GM10847 (cell line): Measurements from ENCODE around the gene ATP11A.

Source experiments
- POLR2A ChIP-seq: IDR thresholded peaks from 2 replicates; pipeline ENCODE4 v1.6.1; 2011; ENCODE audit not compliant: insufficient read length; ENCODE audit errors: extremely low read depth

ATP11A gene

DNA sequence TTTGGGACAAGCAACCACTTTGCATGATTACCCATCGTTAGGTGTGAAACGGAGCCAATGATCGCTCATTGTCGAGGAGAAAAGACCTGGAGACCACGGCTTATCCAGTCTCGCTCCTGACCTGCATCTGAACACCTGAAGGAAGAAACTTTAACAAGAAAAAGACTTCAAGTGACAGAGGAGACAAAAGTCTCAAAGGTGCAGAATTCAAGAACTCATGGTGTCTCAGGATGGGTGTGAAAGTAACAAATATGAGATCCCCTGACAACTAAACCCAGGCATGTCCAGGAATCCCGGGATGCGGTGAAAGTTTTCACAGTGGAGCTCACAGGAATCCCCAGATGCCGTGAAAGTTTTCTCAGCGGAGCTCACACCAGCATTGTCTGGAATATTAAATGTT is 6.3 kb upstream of the ATP11A start:
- no peak for TF ChIP-seq POLR2A

DNA sequence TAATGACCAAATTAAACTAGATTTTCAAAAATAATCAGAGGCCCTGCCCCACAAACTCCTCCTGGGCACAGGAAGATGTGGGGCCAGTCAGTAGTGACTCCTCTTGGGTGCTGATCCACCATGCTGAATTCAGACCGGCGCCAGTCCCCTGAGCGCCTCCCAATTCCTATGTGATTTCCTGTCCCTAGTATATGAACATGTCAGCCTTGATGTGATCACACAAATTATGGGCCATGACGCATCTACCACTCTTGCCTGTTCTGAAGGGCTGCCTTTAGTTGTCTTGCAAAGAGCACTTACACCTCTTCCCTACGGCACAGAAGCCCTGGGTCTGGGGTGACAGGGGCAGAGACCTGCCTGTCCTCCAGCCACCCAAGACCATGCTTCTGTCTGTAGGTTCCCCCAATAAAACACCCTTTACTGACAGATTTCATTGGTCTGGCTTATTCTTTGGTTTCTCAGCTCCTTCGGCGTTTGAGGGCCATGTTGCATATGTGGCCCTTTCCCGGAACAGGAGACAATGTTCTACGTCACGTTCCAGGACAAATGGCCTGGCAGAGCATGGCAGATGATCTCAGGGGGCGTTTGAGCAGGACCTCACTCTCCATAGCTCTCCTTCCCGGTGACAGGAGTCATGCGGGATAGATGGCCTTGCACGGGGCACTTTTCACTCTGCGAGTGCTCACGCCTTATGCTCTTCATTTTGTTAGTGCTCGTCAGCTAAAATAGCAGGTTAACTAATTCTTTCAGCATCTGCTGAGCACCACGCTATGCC is 5.6 kb upstream of the ATP11A start:
- no peak for TF ChIP-seq POLR2A

GRCh38 chr13:112685896-112686295 is 3.9 kb upstream of the ATP11A start:
- no peak for TF ChIP-seq POLR2A

- no peak for TF ChIP-seq POLR2A
These were observed 3.5 kb upstream of the ATP11A start for GRCh38 chr13:112686364-112686763.

DNA sequence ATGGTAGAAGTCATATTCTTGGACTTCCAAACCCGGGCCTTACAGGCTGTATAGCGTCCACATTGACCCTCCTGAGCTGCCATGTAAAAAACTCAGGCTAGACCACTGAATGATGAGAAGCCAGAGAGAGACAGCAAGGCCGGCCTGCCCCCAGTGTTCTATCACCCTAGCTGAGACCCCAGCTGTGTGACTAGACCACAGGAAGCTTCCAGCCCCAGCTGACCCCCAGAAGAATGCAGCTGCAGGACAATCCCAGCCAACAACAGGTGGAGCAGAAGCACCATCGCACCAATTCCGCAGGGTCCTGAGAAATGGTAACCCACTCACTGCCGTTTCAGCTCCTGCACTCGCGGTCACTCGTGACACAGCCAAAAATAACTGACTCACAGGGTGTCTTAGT is 2.9 kb upstream of the ATP11A start:
- TF ChIP-seq POLR2A = no peak

GRCh38 chr13:112687836-112688559 is 1.8 kb upstream of the ATP11A start:
- TF ChIP-seq POLR2A = no peak

GRCh38 chr13:112688560-112689302 is 1.1 kb upstream of the ATP11A start:
- TF ChIP-seq POLR2A = no peak

DNA sequence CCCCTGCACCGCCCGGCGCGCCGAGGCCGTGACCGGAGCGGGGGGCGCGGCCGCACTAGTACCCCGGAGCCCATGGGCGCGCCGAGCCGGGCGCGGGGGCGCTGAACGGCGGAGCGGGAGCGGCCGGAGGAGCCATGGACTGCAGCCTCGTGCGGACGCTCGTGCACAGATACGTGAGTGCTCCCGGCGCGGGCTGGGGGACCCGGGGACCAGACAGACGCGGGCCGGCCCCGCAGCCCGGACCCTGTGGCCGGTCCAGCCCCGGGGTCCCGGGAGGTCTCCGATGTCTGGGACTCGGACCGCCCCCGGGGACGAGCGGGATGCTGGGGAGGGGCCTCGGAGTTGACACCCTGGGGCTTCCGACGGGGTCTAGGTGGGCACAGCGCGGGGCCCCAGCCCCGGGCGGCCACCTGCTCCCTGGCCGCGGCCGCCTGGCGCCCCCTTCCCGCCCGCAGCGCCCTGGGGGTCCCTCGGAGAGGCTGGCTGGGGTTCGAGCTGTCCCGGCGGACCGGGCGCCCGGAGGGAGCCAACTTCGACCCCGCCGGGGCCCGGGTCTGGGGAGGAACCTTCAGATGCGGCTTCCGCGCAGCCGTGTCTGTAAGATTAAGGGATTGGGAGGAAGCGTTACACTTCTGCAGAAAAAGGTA is 568 bp downstream of the ATP11A start:
- TF ChIP-seq POLR2A = no peak

GRCh38 chr13:112692104-112692503 is 2.3 kb downstream of the ATP11A start:
- TF ChIP-seq POLR2A = no peak

DNA sequence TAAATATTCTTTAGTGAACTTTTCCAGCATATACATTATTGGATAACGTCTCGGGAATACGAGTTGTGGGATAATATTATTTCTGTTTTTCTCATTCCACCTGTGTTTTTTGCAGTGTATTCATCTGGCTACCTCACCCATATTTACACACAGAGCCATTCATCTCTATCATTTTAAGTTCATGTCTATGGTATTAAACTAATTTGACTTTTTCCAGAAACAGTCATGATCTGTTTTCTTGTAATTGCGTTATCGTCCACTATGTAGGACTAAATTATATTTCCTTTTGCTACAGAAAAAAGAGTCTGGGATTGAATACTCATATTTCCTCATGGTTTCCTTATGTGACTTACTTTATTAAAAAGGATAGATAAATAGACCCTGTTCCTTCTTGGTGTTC is 2.7 kb downstream of the ATP11A start:
- no peak for TF ChIP-seq POLR2A

GRCh38 chr13:112693831-112694497 is 4.1 kb downstream of the ATP11A start:
- TF ChIP-seq POLR2A = no peak

GRCh38 chr13:112695121-112695520 is 5.3 kb downstream of the ATP11A start:
- no peak for TF ChIP-seq POLR2A

GRCh38 chr13:112696001-112696868 is 6.4 kb downstream of the ATP11A start:
- no peak for TF ChIP-seq POLR2A

GRCh38 chr13:112696869-112697465 is 7.1 kb downstream of the ATP11A start:
- no peak for TF ChIP-seq POLR2A
